Head of caudate nucleus (tissue), 42 donors: ENCODE measurements around the gene SPI1.
"Not testable (repeated sequence)": the region's sequence is repeated elsewhere in the genome, so short reads cannot be mapped to it uniquely, and the experiment has no call there.

Experiments used
- DNase-seq, 42 donors: peaks; one replicate each; pipeline versions ENCODE4 v3.0.0 to v3.0.0-alpha.2; 2020 to 2021; ENCODE audit warnings: mixed read lengths in 7 of 42
- intact Hi-C: fragments of 100-400 bp; cut with DNase I; formaldehyde crosslinking; loops from one replicate; pipeline ENCODE4 v1.15.0; 2022

The SPI1 gene

DNA sequence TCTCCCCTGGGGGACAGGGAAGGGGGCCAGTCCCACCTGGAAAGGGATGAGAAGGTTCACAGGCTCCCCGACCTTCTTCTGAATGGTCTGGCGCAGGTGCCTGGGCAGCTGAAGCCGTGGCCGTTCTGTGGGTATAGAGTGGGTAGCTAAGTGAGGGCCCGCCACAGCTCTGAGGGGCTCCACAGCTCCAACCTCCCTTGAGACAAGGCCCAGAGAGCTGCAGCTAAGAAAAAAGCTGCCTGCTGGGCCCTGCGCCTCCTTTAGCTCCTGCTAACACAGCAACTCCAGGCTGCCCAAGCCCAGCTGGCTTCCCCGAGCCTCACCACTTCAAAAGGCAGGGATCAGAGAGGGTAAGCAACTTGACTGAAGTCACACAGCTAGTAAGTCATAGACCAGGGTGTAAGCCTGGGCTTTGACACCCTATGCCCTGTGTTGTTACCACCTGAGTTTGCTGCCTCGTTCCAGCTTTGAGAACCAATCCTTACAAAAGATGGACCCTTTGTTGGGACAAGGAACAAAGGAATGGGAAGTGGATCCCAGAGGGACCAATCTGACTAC is 44.4 kb downstream of the SPI1 start:
- intact Hi-C loops, result no loop called here
- no peak for DNase-seq

DNA sequence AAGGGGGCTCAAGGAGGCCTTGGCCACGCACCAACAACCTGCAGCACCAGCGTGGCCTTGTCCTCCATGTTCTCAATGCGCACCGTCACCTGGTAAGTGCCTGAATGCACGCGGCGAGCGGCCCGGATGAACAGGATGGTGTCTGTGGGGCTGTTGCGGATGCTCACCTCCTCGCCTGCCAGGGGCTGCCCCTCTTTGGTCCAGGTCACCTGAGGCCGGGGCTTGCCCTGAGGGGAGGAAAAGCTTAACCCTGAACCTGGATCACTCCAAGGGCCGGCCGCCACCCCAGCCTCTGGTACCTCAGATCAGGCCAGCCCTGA is 44.9 kb downstream of the SPI1 start:
- DNase-seq, result no peak
- intact Hi-C loops, result no loop called here

DNA sequence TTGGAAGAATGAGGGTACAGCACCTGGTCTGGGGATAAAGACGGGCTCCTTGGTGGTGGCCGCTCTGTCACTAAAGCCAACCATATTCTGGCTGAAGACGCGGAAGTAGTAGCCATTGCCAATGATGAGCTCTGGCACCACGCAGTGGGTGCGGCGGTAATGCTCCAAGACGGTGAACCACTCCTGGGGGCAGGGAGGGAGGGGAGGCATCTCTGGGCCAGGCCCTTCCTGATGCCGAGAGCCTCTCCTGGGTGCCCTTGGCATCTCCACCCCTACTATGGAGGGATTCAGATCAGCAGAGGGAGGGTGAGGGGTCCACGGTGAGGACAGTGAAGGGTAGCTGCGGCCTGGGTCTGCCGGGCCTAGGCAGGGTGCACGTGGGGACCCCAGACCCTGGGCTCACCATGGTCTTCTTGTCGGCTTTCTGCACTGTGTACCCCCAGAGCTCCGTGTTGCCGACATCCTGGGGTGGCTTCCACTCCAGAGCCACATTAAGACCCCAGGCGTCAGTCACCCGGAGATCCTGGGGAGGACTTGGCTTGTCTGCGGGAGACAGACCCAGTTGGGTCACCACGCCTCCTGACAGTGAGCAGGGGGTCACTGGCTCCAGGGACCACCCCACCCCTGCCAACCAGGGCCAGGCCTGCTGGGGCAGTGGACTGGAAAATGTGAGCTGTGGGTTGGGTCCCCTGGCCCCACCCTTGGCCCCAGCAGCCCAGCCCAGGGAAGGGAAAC is 45.4 kb downstream of the SPI1 start:
- DNase-seq, result no peak
- intact Hi-C loops, result no loop called here

DNA sequence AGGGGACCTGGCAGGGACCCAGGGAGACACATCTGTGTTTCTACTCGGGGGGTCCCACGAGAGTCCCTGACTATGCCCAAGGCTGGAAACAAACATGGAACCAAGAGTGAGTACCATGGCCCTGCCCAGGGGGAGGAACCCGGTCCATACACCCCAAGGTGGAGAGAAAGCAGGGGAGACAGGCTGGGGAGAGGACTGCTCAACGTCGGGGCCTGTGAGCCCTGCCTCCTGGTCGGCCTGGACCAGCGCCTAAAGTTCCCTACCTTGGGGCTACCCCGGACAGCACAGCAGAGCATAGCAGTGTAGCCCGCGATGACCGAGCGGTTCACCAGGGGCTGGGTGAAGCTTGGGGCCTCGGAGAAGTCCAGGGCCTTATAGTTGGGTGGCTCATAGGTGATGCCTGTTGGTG is 46.0 kb downstream of the SPI1 start:
- no peak for DNase-seq
- intact Hi-C loops, result no loop called here

DNA sequence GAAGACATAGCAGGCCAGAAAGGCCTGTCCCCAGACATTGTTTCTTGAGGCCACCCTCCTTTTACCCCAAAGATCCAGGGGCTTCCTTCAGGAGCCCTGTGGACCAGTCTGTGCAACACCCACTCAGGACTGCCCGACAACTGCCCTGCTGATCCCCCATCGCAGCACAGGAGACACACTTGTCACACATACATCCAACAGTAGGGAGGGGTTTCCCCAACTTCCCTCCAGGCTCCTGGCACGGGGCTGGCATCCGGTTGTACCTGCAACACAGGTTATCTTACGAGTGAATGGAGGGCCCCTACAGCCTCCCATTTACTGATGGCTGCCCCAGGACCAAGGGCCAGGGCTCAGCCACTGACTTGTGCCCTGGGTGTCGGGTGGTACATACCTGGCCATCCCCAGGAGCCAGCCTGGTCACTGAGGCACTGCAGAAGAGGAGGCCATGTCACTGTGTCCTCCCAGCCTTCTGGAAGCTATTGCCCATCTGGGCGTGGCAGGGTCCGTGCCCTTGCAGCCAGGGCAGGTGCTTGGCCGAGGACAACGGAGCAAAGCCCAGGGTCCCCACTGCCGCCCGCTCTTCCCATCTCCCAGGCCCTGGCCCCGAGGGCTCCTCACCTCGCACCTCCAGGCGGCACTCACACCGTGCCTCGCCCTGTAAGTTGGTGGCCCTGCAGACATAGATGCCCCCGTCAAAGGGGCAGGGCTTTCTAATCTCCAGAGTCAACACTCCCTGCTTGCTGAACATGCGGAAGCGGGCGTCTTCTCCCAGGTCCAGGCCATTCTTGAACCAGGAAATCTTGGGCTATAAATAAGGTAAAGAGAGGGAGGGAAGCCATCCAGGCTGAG is 46.7 kb downstream of the SPI1 start:
- no peak for DNase-seq
- intact Hi-C loops, result no loop called here

DNA sequence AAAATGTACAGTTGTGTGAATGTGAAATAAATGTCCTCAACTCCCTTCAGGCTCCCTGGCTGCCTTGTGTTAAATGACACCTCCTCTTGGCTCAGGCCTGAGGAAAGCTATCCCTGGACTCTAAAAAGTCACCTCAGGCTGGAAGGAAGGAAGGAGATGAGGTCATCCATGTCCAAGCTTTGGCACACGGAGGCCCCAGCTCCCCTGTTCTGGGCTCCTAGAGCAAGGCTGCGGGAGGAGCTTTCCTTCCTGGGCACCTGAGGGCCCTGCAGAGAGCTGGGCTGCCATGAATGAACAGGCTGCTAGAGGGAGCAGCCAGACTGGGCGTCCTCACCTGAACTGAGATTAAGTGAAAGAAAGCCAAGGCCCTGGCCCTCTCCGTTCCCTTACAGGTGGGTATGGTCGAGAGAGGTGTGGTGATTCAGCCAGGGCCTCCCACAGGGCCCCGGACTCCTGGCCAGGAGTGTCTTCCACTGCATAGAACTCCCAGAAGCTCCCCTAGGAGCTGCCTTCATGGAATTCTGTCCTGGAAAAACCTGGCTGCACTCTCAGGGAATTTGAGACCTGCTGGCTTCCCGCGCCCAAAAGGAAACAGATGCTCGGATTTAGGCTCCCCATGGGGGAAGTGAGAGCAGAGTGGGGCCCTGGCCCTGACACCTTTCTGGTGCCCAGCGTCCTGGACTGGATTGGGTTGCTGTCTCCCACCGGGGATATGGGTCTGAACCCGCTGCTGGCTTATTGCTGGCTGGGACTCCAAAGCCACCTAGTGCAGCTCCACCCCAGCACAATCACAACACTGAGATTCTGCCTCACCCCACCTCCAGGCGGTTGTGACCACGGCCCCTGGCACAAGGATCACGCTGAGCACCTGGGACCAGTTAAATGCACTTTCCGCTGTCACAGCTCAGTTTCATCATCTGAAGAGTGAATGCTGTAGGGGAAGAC is 48.1 kb downstream of the SPI1 start:
- no peak for DNase-seq

DNA sequence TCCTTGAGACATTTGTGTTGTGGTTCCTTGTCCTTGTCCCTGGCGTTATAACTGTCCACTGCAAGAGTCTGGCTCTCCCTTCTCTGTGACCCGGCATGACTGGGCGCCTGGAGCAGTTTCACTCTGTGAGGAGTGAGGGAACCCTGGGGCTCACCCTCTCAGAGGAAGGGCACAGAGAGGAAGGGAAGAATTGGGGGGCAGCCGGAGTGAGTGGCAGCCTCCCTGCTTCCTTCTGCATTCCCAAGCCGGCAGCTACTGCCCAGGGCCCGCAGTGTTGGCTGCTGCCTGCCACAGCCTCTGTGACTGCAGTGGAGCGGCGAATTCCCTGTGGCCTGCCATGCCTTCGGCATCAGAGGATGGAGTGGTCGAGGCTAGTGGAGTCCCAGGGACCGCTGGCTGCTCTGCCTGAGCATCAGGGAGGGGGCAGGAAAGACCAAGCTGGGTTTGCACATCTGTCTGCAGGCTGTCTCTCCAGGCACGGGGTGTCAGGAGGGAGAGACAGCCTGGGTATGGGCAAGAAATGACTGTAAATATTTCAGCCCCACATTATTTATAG is 48.8 kb downstream of the SPI1 start:
- peak in 1 of 42 donors; percentile 19 for DNase-seq
- intact Hi-C loops, result no loop called here

More for the DNA sequence above, 48.1 kb downstream of the SPI1 start:
- intact Hi-C loops, result no loop called here

DNA sequence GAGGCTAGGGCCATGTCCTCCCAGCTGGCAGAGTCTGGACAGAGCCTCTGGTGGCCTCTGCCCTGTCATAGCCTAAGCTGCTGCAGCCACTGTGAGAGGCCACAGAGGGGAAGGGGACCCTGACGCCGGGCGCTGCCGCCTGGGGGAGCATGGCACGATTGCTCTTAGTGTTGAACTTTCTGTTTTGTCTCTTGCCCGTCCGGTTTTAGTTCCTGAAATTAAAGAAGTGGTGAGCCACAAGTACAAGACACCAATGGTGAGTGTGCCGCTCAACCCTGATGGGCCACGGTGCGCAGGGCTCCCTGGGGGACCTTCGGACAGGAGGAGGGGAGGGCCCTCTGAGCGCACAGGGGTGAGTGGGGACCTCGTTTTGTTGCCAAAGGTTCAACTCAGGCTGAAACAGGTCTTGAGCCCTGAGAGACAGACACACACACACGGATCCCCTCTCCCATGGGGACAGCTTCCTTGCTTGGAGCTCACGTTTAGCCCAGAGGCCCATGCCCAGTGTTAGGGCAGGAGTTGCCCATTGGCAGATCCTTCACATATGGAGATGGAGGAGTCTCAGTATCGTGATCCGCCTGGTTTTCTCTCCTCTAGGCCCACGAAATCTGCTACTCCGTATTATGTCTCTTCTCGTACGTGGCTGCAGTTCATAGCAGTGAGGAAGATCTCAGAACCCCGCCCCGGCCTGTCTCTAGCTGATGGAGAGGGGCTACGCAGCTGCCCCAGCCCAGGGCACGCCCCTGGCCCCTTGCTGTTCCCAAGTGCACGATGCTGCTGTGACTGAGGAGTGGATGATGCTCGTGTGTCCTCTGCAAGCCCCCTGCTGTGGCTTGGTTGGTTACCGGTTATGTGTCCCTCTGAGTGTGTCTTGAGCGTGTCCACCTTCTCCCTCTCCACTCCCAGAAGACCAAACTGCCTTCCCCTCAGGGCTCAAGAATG is 49.6 kb downstream of the SPI1 start:
- peak in 19 of 42 donors; percentile 9 to 51 (median 25) for DNase-seq
- intact Hi-C loops, result no loop called here

DNA sequence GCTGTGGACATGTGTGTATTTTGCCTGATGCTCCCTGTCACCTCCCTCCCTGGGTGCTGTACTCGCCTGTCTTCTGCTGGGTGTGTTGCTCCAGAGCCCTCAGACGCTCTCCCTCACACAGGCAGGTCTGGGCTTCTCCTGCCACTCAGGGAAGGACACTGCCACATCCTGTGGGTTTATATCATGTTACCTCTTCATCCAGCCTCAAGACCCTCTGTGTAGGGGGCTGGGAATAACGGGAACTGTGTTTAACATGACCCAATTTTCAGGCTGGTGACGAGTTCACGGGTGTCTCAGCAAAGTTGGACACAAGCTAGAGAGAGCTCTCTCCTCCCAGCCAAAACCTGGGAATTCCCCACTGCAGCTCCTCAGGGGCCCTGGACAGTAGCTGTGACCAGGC is 50.4 kb downstream of the SPI1 start:
- intact Hi-C loops, result no loop called here
- peak in 1 of 42 donors; percentile 1 for DNase-seq

DNA sequence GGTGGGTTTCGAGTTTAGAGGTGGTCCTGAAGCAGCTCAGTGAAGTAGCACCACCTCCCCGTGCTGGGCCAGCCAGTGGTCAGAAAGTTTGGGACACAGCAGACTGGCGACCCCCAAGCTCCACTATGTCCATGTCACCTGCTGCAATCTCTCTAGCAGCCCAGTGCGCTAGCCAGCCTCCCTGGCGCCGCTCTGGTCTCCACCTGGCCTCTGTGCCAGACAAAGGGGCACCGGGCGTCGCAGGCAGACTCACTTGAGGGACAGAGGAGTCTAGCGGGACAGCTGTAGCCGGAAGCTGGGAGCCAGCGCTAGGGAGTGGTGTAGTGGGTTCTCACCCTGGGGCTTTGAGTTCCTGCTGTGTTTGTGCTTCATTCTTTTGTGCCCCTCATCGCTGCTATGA is 51.3 kb downstream of the SPI1 start:
- peak in 2 of 42 donors; percentile 3 to 20 for DNase-seq
- intact Hi-C loops, result no loop called here

DNA sequence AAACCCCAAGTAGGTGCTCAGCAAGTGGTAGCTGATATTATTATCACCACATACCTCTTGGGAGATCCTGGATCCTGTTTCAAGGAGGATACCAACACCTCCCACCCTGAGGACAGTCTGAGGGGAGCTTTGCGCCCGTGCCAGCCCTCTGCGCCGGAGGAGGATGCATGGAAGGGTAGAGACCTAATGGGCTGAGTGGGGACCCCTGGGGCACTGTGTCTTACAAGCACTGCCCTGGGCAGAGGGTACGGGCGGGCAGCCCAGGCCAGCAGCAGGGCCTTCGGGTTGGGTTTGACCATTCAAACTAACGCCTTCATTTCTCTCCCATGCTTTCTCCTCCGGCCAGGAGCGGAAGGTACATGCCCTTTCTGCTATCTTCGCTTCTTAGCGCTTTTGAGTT is 52.1 kb downstream of the SPI1 start:
- intact Hi-C loops, result no loop called here

DNA sequence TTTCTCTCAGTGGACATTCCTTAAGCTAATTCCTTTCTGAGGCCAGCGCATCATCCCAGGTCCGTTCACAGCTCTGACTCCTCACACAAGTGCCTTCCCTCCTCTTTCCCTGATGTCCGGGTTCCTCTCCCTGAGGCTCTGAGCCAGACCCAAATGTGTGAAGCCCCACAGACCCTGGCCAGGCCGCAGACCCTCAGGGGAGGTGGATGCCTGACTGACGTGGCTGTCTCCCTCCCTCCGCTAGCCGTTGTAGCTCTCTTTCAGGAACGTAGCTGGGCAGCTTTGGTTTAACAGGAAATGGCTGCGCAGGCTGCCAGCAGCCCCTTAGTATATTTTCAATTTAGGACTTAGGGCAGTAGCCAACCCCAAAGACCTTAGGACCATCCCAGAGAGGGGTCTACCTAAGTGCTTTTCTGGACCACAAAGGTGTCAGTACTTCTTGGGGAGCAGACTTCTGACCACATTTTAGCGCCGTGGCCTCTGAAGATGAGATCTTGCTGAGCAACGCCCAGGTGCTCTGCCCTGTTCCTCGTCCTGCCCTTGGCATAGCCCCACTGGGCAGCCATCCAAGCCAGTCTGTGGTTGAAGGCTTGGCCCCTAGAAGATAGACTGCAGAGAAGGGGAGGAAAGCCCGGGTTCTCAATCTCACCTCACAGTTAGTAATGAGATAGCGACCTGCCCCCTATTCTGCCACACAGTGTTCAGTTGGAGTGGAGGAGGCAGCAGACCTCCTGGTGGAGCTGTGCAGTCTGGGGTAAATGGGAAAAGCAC is 52.9 kb downstream of the SPI1 start:
- intact Hi-C loops, result no loop called here
- DNase-seq, result peak in 2 of 42 donors; percentile 7 to 13

More for the DNA sequence above, 52.1 kb downstream of the SPI1 start:
- peak in 2 of 42 donors; percentile 6 to 12 for DNase-seq

DNA sequence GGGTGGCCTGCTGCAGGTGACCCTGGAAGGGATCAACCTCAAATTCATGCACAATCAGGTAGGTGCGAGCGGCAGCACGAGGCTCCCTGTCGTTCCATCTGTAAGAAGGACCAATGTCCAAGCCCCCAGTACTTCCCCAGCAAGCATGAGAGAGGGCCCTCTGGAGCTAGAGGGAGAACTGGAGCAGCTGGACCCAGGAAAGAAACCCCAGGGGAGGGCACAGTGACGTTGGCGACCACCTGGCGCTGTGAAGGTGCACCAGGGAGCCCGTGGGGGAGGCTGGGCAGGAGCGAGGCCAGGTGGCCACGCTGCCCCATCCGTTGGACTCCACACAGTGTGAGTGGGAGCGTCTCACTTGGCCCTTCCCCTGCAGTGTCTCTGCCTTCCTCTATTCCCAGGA is 53.8 kb downstream of the SPI1 start:
- peak in 1 of 42 donors; percentile 16 for DNase-seq
- intact Hi-C loops, result no loop called here

DNA sequence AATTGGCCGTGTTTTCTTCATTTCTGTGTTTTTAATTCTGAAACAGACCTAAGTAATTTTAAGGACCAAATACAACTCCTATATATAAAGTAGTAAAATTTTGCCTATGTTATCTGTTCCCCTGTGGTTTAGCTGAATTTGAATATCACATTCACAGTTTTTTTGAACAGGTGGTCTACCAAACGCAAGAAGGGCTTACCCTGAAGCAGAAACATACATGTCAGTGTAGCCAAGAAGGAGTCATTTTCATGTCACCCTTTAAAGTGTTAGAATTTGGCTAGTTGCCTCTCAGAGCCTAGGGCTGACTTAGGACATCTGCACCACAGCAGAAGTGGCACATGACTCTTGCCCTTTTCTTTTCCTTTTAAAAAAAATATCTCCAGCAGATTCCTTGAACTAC is 60.2 kb downstream of the SPI1 start:
- intact Hi-C loops, result no loop called here
- peak in 1 of 42 donors; percentile 1 for DNase-seq

DNA sequence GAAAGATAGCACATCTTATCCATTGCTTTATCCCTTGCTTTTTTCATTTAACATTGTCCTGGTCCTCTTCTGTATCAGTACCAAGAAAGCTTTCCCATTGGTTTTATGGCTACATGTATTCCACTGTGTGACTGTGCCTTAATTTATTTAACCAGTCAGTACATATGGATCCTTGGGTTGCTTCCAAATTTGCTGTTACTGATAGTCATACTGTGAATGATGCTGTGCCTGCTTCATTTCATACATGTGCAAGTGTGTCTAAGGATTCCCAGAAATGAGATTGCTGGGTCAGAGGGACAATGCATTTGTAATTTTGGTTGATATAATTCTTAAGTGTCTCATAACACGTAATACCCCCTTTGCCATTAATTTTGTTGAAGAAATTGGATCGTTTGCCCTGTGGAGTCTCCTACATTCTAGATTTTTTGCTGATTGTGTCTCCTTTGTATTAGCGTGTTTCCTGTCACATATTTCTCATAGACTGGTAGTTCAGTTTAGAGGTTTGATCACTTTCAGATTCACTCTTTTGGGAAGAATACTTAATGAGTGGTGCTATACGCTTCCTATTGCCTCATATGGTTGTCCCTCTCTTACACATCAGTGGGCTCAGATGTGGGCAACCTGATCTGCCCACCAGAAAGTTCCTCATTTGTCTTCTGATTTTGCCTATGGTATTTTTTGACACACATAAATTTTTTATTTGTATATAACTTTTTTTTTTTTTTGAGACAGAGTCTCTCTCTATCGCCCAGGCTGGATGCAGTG is 61.1 kb downstream of the SPI1 start:
- intact Hi-C loops, result no loop called here
- DNase-seq, result no peak

DNA sequence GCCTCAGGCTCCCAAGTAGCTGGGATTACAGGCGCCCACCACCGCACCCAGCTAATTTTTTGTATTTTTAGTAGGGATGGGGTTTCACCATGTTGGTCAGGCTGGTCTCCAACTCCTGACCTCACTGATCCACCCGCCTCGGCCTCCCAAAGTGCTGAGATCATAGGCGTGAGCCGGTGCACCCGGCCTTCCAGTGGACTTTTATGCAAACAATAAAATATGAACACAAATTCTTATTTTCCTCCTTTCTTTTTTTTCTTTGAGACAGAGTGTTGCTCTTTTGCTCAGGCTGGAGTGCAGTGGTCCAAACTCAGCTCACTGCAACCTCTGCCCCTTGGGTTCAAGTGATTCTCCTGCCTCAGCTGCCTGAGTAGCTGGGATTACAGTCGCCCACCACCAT is 61.8 kb downstream of the SPI1 start:
- intact Hi-C loops, result not testable (repeated sequence)
- DNase-seq, result peak in 2 of 42 donors; percentile 15 to 29
